Adipocyte (in vitro differentiated cells): Measurements from ENCODE around the gene DNAJC7.
"Not testable (repeated sequence)": the region's sequence is repeated elsewhere in the genome, so short reads cannot be mapped to it uniquely, and the experiment has no call there.

ENCODE experiments used
- DNase-seq: peaks from one replicate; pipeline ENCODE4 v3.0.0-alpha.2; 2015; ENCODE audit warnings: low read depth
- H3K27me3 ChIP-seq: replicated peaks from 2 replicates; pipeline ENCODE4 v1.7.0; 2013; ENCODE audit warnings: mild to moderate bottlenecking, low read length, moderate library complexity; ENCODE audit not compliant: control insufficient read depth, insufficient read depth
- H3K36me3 ChIP-seq: 2 replicates; pipeline ENCODE4 v1.7.0; 2013; ENCODE audit warnings: low read length, mild to moderate bottlenecking, moderate library complexity; ENCODE audit not compliant: control insufficient read depth, insufficient read depth, severe bottlenecking
- H3K4me1 ChIP-seq: 2 replicates; pipeline ENCODE4 v1.7.0; 2013; ENCODE audit warnings: mild to moderate bottlenecking, low read length, moderate library complexity; ENCODE audit not compliant: control insufficient read depth, insufficient read depth
- H3K4me3 ChIP-seq: 2 replicates; pipeline ENCODE4 v1.7.0; 2013; ENCODE audit warnings: mild to moderate bottlenecking, low read length, moderate library complexity
- H3K9ac ChIP-seq: 2 replicates; pipeline ENCODE4 v1.7.0; 2013; ENCODE audit warnings: mild to moderate bottlenecking, low read length, moderate library complexity
- H3K9me3 ChIP-seq: 2 replicates; pipeline ENCODE4 v1.7.0; 2013; ENCODE audit warnings: mild to moderate bottlenecking, low read length, moderate library complexity; ENCODE audit not compliant: control insufficient read depth

DNAJC7 gene

DNA sequence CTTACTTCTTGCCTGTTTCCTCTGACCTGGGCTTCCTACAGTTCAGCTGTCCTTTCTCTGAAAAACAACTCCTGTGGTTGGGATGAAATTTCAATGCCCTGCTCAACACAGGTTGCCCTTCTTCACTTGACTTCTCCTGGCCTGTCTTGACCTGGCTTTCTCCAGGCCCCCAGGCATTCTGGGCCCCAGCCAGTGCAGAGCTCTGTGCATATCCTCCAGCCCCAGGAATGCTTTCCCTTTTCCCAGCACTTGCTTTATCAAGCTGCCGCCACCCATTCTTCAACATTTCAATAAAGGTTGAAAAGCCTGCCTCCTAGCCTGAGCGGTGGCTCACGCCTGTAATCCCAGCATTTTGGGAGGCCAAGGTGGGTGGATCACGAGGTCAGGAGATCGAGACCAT is 76.1 kb downstream of the DNAJC7 start:
- Histone ChIP-seq H3K9ac (no peak overlapping the region), H3K4me3 (no peak overlapping the region), H3K27me3 (no peaks in the 10 kb centered on the region), H3K4me1 (no peaks in the 10 kb centered on the region), H3K9me3 (no peaks in the 10 kb centered on the region), H3K36me3 (no peaks in the 10 kb centered on the region)
- DNase-seq: no peak

DNA sequence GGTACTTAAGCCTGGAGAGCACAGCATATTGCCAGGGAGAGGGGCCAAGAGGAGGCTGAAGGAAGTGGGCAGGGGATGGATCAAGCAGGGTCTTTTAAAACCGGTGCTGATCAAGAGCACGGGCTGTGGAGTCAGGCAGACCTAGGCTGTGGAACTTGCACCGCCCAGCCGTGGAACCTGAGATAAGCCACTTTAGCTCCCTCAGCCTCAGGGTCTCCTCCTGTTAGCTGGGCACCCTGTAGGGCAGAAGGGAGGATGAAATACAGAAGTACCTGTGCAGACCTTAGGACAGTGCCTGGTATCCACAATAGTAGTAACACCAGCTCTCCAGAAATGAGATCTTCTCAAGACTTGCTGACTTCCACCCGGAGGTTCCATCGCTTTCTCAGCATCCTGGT is 77.5 kb downstream of the DNAJC7 start:
- no peaks in the 10 kb centered on the region for H3K9me3 ChIP-seq
- no peak for DNase-seq
- H3K36me3 ChIP-seq: no peaks in the 10 kb centered on the region
- no peak overlapping the region for H3K4me3 ChIP-seq
- no peaks in the 10 kb centered on the region for H3K4me1 ChIP-seq
- no peak overlapping the region for H3K9ac ChIP-seq
- no peaks in the 10 kb centered on the region for H3K27me3 ChIP-seq

DNA sequence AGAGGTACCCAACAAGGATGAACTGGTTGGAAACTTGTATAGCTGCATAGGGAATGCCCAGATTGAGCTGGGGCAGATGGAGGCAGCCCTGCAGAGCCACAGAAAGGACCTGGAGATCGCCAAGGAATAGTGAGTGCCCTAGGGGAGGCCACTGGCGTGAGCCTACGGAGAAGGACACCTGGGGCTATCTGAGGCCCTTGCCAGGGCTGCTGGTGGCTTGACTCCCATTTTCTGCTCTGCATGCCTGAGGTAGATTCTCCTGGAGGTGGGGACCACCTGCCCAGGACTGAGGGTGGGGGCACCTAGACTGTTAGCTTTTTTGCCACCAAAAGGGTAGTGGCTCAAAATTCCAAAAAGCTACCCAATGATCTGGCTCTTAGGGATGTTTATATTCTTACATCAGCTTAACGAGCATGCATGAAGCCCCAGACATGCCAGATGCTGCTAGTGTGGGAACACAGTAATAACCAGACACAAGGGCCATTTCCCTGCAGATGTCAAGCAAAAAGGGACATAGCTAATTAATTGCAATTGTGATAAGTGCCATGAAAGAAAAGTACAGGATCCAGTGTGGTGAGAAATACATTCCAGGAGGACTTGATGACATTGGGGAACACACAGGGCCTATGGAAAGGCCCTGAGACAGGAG is 78.1 kb downstream of the DNAJC7 start:
- DNase-seq: no peak
- no peaks in the 10 kb centered on the region for H3K27me3 ChIP-seq
- no peak overlapping the region for H3K4me3 ChIP-seq
- H3K9ac ChIP-seq: no peak overlapping the region
- H3K36me3 ChIP-seq: no peaks in the 10 kb centered on the region
- no peaks in the 10 kb centered on the region for H3K4me1 ChIP-seq
- no peaks in the 10 kb centered on the region for H3K9me3 ChIP-seq

DNA sequence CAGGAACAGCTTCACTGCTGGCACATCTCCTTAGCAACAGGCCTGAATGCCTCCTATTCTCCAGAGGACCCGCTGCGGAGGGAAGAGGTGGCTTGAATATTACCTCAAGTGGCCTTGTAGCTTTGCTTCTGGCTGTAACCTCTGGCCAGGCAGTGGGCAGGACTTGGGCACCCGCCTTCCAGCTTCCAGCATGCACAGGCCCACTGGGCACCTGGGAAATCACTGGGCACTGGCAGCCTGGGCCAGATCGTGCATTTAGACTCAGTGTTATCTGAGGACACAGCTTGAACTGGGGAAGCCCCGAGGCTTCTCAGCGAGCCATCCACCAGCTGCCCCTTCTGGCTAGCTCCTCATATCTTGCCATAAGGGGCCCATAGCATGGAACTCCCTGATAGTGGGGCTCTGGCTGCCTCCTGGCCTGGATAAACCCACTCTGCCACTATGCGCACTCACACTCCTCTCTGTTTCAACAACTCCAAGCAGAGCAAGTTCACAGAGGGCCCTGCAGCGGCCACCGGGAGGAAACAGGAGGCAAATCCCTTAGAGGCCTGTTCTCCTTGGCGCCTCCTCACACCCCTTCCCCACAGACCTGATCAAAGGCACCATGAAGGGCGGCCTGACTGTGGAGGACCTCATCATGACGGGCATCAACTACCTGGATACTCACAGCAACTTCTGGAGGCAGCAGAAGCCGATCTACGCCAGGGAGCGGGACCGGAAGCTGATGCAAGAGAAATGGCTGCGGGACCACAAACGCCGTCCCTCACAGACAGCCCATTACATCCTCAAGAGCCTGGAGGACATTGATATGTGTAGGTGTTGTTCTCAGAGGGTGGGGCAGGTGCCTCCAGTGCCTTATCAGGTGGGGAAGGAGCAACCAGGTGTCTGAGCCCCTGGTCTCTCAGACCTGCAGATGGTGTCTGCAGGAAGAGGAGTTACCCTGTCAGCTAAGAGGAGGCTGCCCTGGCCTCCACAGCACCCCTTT is 79.0 kb downstream of the DNAJC7 start:
- no peak for DNase-seq
- no peaks in the 10 kb centered on the region for H3K4me1 ChIP-seq
- H3K9ac ChIP-seq: no peak overlapping the region
- no peaks in the 10 kb centered on the region for H3K36me3 ChIP-seq
- no peak overlapping the region for H3K4me3 ChIP-seq
- H3K27me3 ChIP-seq: no peaks in the 10 kb centered on the region
- H3K9me3 ChIP-seq: no peaks in the 10 kb centered on the region

DNA sequence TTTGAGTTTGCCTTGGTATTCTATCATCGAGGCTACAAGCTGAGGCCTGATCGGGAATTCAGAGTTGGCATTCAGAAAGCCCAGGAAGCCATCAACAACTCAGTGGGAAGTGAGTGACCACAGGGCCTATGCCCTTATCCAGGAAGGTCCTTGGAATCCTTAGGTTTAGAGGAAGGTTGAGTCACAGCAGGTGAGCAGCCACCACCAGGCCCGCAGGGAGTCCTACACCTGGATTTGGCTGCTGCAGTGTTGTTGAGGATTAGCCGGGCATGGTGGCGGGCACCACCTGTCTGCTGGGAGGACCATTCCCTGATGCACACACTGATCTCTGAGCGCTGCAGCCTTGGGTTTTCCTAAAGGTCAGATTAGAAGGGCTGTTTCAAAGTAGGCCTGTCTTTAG is 81.6 kb downstream of the DNAJC7 start:
- no peaks in the 10 kb centered on the region for H3K27me3 ChIP-seq
- H3K9ac ChIP-seq: no peak overlapping the region
- no peak for DNase-seq
- no peaks in the 10 kb centered on the region for H3K36me3 ChIP-seq
- no peaks in the 10 kb centered on the region for H3K9me3 ChIP-seq
- H3K4me3 ChIP-seq: no peak overlapping the region
- no peaks in the 10 kb centered on the region for H3K4me1 ChIP-seq

DNA sequence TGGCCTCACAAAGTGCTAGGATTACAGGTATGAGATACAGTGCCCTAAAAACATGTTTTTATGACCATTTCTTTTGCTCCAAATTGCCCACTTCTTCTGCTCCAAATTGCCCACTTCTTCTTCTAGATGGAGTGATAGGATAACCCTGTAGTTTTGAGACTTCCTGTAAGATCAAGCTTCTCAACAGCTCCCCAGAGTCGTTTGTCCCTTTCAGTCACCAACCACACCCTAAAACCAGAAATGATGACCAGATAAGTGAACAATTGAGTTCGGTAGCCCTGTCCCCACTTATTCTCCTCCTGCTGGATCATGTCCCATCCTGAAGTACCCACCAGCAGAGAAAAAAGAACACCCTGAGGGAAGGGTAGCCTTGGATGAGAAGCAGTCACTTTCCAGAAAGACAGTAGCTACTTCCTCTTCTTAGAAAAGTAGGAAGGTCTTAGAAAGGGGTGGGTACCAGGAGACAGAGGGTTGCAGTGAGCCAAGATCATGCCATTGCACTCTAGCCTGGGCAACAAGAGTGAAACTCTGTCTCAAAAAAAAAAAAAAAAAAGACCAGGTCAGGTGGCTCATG is 84.3 kb downstream of the DNAJC7 start:
- Histone ChIP-seq H3K4me1 (peaks cover 8% of the 10 kb centered on the region), H3K36me3 (no peaks in the 10 kb centered on the region), H3K27me3 (no peaks in the 10 kb centered on the region), H3K9ac (no peak overlapping the region), H3K9me3 (no peaks in the 10 kb centered on the region), H3K4me3 (no peak overlapping the region)
- no peak for DNase-seq

DNA sequence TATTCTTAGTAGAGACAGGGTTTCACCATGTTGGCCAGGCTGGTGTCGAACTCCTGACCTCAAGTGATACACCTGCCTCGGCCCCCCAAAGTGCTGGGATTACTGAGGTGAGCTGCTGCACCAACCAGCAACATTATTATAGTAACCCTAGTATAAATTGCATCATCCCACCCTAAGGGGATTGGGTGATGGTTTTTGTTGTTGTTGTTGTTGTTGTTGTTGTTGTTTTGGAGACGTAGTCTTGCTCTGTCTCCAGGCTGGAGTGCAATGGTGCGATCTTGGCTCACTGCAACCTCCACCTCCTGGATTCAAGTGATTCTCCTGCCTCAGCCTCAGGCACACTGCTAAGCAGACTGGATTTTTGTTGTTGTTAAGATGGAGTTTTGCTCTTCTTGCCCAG is 85.5 kb downstream of the DNAJC7 start:
- not testable (repeated sequence) for H3K4me3 ChIP-seq, DNase-seq, H3K9ac ChIP-seq, H3K27me3 ChIP-seq, H3K36me3 ChIP-seq, H3K4me1 ChIP-seq, H3K9me3 ChIP-seq

DNA sequence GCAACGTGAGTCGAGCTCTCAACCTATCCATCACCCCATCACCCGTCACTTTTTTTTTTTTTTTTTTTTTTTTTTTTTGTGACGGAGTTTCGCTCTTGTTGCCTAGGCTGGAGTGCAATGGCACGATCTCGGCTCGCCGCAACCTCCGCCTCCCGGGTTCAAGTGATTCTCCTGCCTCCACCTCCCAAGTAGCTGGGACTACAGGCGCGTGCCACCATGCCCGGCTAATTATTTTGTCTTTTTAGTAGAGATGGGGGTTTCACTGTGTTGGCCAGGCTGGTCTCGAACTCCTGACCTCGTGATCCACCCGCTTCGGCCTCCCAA is 86.4 kb downstream of the DNAJC7 start:
- peak overlapping the region; percentile 77 for H3K9ac ChIP-seq
- not testable (repeated sequence) for H3K27me3 ChIP-seq, H3K36me3 ChIP-seq, H3K4me1 ChIP-seq, H3K9me3 ChIP-seq, DNase-seq
- peak overlapping the region; percentile 81 for H3K4me3 ChIP-seq

DNA sequence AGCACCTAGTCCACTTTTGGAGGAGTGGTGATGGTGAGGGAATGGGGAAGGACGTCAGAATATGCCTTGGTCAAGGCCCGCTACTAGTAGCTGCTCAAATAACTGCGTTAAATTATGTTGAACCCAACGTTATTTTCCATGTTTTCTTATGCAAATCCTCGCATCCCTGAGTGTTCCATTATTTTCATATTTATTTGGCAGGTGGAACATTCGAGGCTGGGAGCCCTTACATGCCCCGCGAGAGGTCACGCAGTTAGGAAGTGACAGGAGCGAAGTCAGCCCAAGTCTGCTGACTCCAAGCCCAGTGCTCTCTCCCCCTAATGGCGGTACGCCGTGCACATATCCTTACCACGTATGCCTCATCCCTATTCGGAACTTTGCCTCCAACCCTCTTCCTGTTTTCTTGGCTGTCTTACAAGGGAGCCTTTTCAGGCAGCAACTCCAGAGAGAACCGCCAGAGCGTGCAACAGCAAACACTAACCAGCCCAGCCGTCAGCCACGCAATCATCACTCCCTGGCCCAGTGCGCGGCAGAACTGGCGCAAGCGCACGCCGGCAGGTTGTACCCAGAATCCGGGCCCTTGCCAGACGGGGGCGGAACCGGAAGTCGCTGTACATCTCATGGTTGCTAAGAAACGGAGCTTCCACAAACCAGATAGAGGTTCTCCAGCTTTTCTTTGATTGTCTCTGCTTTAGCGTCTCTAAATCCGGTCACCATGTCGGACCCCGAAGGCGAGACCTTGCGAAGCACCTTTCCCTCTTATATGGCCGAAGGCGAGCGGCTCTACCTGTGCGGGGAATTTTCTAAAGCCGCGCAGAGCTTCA is 87.0 kb downstream of the DNAJC7 start, which contains the start of gene ODAD4:
TSS of gene ODAD4 (plus strand) at position 609 of the 824 bp plus-strand sequence. CDS start at position 716, 107 bp downstream.
- no peaks in the 10 kb centered on the region for H3K9me3 ChIP-seq
- peak within 1 kb of the TSS; percentile 77 for H3K9ac ChIP-seq
- peak within 1 kb of the TSS; percentile 81 for H3K4me3 ChIP-seq
- peak; percentile 99 for DNase-seq
- H3K36me3 ChIP-seq: no peaks in the 10 kb centered on the region
- H3K4me1 ChIP-seq: peaks cover 8% of the 10 kb centered on the region
- no peaks in the 10 kb centered on the region for H3K27me3 ChIP-seq

DNA sequence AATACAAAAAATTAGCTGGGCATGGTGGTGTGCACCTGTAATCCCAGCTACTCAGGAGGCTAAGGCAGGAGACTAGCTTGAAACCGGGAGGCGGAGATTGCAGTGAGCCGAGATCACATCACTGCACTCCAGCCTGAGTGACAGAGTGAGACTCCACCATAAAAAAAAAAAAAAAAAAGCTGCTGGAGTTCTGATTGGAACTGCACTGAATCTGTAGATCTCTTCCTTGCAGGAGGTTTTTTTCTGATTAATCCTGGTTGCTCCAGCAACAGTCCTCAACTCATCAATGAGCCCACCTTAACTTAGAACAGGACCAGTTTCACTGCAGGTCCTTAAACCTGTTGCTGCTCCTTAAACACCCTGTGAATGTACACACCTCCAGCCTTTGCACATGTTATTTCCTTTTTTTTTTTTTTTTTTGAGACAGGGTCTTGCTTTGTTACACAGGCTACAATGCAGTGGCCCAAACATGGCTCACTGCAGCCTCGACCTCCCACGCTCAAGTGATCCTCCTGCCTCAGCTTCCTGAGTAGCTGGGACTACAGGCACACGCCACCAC is 88.5 kb downstream of the DNAJC7 start:
- Histone ChIP-seq H3K9me3 (no peaks in the 10 kb centered on the region), H3K27me3 (no peaks in the 10 kb centered on the region), H3K4me3 (no peak overlapping the region), H3K36me3 (no peaks in the 10 kb centered on the region), H3K4me1 (peaks cover 8% of the 10 kb centered on the region), H3K9ac (no peak overlapping the region)
- no peak for DNase-seq
